ENCODE results near the gene CHD6. TPM values are rescaled to one million over a fixed set of nuclear protein-coding genes. Genes with fewer than 3 reads are reported as not detected.
A peak's percentile ranks its signal among the peaks of the same experiment; 100 is the strongest.

CHD6 gene
- total and polyA plus RNA-seq, 2 experiments from 2014 or later = 41.0 to 158 TPM

- ATAC-seq (no peak), DNase-seq (ENCODE audit: low spot score) (no peak)
- no peak overlapping the region for H3K27ac Mint-ChIP-seq
- H3K9me3 Mint-ChIP-seq = peaks cover 35% of the 10 kb centered on the region
- Histone ChIP-seq H3K9me2 (ENCODE audit: insufficient read depth) (no peaks in the 10 kb centered on the region; the same call in 1 of the 2 replicates), H4K20me1 (replicated peaks; ENCODE audit: insufficient read depth) (peaks cover 47% of the 10 kb centered on the region), H3K4me3 (no peak overlapping the region), H3K36me3 (ENCODE audit: insufficient read depth) (peaks cover 16% of the 10 kb centered on the region), H3K27me3 (ENCODE audit: insufficient read depth) (no peaks in the 10 kb centered on the region), H3F3A (replicated peaks; ENCODE audit: low read depth) (no peaks in the 10 kb centered on the region), H3K79me2 (replicated peaks; ENCODE audit: insufficient read depth) (peaks cover 100% of the 10 kb centered on the region), H3K27ac (ENCODE audit: low read depth) (no peak overlapping the region), H2AFZ (no peak overlapping the region), H3K4me1 (ENCODE audit: insufficient read depth) (peaks cover 14% of the 10 kb centered on the region; the same call in 1 of the 2 replicates), H3K4me2 (no peak overlapping the region)
- H3K27me3 Mint-ChIP-seq (ENCODE audit: insufficient read depth, low read depth, poor library complexity) = peaks cover 8% of the 10 kb centered on the region
- TF ChIP-seq JUNB (IDR thresholded peaks at IDR 0.05; ENCODE audit: unreplicated experiment) (no peak), ETS1 (IDR thresholded peaks at IDR 0.05) (no peak), CTCF (conservative IDR thresholded peaks at IDR 0.05; ENCODE audit: low read depth in 2 of 2) (peak; percentile 16 to 35; a peak in 1 of 4 replicates), ZNF114 (CRISPR knock-in tag; IDR thresholded peaks at IDR 0.05) (no peak), EZH2phosphoT487 (IDR thresholded peaks at IDR 0.05; ENCODE audit: unreplicated experiment) (no peak), EZH2 (IDR thresholded peaks at IDR 0.05; ENCODE audit: low read depth, unreplicated experiment) (no peak), ZNF331 (CRISPR knock-in tag; IDR thresholded peaks at IDR 0.05; ENCODE audit: low read depth) (no peak), ZNF462 (CRISPR knock-in tag; IDR thresholded peaks at IDR 0.05) (no peak)
- H3K4me3 Mint-ChIP-seq = no peak overlapping the region
- H3K4me1 Mint-ChIP-seq = peaks cover 16% of the 10 kb centered on the region; the same call in 2 of the 3 replicates
- H3K36me3 Mint-ChIP-seq (ENCODE audit: low read depth) = peaks cover 36% of the 10 kb centered on the region
Measured at GRCh38 chr20:41604002-41604401, 14.2 kb downstream of the CHD6 start.
